GM19099 (cell line): ENCODE results near the gene ZNF577.

Experiments used
- POLR2A ChIP-seq: IDR thresholded peaks from 3 replicates; pipeline ENCODE4 v1.6.1; 2011; ENCODE audit warnings: low read depth; ENCODE audit not compliant: insufficient read length; ENCODE audit errors: extremely low read depth

Gene ZNF577

DNA sequence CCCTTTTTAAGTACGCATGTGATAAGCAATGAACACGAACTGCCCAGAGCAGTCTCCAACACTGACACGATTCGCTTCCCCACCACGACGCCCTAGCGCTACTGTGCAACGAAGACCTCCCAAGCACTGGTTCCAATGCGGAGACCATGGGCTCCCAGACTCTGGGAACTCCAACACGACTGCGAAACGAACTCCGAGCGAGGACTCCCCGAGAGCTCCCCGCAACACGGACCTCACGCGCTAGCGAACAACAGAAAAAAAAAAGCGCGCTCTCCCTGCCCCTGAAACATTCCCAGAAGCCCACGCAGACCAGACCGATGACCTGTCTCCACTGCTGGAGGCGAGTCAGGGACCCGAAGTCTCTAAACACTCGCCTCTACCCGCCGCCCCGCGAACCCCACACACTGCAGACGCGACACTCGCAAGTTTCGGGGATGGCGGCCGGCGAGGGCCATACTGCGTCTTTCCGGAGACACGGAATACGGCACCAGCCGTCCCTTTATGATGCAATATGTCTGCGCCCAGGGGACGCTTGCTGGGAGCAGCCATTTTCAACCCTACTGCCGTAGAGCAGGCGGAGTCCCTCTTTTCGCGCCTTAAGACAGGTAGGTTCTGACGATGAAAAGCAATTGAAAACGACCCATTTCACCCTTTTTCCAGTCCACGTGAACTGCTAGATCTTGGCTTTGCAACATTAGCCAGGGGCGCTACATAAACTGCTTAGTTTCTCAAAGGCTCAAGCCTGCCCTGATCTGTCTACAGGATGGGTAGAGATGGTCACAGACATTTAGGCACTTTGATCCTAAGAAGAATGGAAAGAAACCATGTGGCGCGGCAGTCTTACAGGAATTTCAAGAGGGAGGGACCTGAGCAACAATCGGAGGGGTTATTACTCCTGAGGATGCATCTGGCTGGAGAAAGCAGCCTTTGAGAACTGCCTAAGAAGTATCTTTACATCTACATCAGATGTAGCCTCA, at the start of gene ZNF577:
Gene ZNF577 (minus strand): TSS at position 430 of the 977 bp plus-strand sequence. CDS start 7,569 bp downstream, outside the sequence.
- TF ChIP-seq POLR2A = peak; percentile 28

DNA sequence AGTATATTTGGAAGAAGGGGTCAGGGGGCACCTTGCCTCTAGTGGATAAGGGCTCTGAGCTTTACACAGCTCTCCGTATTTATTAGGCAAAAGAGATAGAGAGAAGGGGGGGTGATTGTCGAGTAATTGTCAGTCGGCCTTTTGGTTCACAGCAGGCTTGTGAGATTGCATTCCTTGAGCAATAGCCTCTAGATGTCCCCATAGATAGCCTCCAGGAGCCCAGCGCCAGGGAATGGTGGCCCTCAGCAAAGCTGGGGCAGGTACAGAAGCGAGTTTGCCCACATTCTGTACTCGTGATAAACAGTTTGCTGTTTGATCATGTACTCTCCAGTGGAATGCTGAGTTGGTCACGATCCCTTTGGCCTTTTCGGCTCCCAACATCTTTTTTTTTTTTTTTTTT, 44.2 kb upstream of the ZNF577 start:
- TF ChIP-seq POLR2A = no peak

DNA sequence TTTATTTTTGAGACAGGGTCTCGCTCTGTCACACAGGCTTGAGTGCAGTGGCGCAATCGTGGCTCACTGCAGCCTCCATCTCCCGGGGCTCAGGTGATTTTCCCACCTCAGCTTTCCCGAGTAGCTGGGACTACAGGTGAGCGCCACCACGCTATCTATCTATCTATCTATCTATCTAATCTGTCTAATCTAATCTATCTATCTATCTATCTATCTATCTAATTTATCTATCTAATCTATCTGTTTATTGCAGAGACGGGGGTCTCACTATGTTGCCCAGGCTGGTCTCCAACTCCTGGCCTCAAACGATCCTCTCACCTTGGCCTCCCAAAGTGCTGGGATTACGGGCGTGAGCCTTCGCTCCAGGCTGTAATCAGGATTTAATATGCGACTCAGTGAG, 40.1 kb upstream of the ZNF577 start:
- TF ChIP-seq POLR2A = no peak

DNA sequence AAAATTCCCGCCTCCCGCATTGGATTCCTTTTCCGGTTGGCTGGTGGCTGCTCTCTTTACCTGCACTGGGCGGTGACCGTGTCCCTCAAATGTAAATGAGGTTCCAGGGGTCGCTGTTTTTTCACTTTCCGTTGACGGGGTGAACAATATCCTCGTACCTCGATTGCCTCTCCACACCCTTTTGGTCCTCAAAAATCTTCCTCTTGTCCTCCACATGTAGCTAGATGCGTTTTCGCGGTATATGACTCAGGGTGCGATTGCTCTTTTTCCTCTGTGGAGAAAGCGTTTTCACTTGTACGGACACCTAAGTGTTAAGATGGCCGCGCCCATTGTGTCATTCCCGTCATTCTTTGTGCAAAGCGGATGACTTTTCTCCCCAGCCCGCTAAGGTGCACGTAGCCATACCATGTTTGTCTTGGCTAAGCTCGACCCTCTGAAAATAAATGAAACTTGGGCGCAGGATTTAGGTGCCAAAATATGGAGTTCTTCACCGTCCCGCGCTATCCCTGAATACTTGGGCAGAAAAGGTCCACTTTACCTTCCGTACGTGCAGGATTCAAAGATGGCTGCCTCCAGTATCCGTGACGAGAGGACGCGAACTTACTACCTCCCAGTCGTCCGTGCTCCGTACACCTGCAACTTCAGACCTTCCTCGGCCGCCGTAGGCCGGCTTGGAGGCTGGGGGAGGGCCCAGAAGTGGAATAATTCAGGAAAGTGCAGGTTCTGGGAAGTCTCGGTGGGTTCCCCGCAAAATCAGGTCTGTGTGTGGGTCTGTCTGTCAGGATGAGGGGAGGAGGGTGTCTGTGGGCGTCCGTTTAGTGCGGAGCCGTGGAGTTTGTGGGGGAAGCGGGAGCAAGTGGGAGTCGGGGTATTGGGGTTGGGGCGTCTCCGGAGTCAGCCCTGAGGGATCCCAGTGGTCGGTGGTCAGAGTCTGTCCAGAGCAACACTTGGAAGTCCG, 39.3 kb upstream of the ZNF577 start, which contains the start of gene ZNF613:
Gene ZNF613 (plus strand): TSS at position 689 of the 958 bp plus-strand sequence. CDS start 8,749 bp downstream, outside the sequence.
- peak; percentile 58 for TF ChIP-seq POLR2A

DNA sequence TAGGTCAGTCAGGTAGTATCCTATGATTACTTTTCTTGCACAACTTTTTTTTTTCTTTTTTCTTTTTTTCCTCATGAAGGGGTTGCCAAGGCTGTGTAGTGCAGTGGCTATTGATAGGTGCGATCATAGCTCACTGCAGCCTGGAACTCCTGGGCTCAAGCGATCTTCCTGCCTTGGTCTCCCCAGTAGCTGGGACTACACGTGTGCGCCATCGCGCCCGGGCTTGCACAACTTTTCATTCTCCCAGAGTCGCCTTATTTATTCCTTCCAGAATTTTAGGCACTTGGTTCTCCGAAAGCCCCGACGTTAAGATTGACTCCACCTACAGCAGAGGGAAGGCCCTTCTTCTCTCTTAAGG, 38.7 kb upstream of the ZNF577 start:
- no peak for TF ChIP-seq POLR2A

DNA sequence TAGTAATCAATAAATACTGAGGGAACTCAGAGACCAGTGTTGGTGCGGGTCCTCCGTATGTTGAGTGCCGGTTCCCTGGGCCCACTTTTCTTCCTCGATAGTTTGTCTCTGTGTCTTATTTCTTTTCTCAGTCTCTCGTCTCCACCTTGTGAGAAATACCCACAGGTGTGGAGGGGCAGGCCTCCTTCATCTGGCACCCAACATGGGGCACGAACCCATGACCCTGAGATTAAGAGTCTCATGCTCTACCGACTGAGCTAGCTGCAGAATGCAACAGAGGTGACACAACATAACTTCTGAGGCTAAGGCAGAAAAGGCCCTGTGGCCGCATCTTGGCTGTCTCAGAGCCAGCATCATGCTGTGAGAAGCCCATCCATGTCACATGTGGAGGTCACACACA, 34.2 kb upstream of the ZNF577 start:
- no peak for TF ChIP-seq POLR2A

DNA sequence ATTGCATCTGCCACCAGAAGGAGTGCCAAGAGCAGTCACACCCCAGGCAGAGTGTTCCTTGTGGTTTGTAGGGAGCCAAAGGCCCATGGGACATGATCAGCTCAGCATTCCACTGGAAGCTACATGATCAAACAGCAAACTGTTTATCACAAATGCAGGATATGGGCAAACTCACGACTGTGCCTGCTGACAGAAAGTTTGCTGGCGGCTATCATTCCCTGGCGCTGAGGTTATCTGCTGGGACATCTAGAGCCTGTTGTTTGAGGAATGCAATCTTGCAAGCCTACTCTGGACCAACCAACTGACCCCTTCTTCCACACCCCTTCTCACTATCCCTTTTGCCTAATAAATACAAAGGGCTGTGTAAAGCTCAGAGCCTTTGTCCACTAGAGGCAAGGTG, 31.9 kb upstream of the ZNF577 start:
- TF ChIP-seq POLR2A = no peak

DNA sequence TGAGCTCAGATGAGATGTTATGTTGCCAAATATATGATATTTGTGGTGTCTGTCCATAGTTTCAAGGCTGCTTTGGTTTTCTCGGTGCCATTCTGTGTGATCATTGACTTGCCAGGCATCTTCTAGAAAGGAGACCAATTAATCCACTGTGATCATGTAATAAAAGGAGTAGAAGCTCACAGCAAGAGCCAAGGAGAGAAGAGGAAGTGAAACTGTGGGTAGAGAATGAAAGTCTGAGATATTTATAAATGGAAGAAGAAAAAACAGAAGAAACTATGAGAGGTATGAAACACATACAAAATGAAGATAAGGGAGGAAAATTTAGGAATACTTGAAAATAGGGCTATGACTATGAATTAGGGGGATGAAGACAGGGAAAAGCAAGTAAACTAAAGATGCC, 28.4 kb upstream of the ZNF577 start:
- no peak for TF ChIP-seq POLR2A

DNA sequence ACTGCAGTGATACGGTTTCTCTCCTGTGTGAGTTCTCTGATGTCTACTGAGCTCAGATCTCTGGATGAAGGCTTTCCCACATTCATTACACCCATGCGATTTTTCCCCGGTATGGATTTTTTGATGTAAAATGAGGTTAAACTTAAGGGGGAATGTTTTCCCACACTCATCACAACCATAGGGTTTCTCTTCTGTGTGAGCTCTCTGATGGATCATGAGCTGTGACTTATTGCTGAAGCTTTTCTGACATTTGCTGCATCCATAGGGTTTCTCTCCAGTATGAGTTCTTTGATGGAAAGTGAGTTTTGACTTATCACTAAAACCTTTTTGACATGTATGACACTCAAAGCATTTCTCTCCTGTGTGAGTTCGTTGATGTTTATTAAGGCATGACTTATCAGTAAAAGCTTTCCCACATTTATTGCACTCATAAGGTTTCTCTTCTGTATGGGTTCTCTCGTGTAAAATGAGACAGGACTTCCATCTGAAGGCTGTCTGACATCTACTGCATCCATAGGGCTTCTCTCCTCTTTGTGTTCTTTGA, 27.6 kb upstream of the ZNF577 start:
- no peak for TF ChIP-seq POLR2A

DNA sequence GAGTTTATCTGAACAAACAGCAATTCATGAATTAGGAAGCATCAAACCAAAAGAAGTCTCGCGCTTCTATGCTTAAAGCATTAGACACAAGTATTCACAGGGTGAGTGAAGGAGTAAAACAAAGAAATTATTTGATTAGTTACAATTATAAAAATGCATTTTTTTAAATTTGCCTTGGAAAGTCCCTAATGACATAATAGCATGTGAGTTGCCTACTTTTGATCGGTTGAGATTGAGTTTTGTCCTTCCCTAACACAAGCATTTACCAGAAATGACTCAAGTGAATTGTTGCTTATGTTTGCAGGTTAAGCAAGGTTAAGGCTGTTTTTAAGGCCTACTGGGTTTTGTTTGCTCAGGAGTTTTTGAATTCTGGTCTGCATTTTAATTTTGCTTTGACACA, 17.5 kb upstream of the ZNF577 start:
- no peak for TF ChIP-seq POLR2A

DNA sequence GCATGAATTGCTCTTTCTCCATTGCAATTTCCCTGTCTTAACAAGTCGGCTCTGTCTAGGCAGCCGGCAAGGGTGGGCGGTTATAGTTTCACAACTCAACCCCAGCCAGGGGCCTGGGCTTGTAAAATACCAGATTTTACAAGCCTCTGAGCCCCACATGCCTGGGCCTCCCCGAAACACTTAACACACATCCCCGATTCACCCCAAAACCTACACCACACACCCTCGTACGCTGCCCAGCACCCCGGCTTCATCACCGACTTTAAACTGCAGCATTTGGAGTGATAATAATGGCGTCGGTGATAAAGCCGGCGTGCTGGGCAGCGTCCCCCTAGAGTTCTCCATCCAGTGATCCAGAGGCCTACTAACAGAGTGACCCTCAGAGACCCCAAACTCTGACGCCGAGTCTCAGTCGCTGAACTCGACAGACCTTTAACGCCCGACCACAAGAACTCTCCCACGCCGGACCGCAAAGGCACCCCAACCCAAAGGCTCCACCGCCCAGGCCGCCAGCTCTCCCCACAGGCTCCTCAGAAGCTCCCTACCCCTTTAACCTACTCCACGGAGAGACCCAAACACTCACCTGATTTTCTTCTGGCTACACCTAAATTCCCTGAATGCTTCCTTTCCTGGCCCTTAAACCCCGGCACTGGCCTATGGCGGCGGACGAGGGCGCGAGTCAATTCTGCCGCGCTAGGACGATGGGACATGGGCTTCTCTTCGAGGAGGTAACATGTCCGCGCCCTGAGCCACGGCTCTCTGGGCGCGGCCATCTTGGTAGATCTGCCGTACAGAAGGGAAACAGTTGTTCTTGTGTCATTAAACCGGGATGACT, 16.8 kb upstream of the ZNF577 start, which contains the start of gene ZNF649:
Gene ZNF649 (minus strand): TSS at position 687 of the 835 bp plus-strand sequence. CDS start 4,910 bp downstream, outside the sequence.
- peak; percentile 58 for TF ChIP-seq POLR2A

DNA sequence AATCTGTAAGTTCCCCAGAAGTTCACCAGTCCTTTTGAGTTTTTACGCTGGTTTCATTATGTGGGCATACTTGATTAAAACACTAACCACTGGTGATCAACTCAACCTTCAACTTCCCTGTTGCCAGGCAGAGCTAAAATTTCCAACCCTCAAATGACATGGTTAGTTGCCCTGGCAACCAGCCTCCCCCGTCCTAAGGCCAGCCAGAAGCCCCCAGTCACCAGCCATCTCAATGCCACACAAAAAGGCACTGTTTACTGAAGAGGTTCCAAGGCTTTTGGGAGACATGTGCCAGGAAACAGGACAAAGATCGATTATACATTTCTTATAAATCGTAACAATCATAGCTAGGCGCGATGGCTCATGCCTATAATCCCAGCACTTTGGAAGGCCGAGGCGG, 15.4 kb upstream of the ZNF577 start:
- no peak for TF ChIP-seq POLR2A

DNA sequence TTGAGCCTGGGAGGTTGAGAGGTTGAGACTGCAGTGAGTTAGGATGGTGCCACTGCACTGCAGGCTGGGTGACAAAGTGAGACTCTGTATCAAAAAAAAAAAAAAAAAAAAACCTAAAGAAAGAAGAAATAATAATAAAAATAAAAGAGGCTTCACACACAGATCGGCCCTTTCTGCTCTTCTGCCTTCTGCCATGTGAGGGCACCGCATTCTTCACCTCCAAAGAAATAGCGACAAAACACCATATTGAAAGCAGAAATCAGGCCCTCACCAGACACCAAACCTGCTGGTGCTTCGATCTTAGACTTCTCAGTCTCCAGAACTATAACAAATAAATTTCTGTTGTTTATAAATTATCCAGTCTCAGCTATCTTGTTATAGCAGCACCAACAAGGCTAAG, 14.1 kb upstream of the ZNF577 start:
- TF ChIP-seq POLR2A = no peak

DNA sequence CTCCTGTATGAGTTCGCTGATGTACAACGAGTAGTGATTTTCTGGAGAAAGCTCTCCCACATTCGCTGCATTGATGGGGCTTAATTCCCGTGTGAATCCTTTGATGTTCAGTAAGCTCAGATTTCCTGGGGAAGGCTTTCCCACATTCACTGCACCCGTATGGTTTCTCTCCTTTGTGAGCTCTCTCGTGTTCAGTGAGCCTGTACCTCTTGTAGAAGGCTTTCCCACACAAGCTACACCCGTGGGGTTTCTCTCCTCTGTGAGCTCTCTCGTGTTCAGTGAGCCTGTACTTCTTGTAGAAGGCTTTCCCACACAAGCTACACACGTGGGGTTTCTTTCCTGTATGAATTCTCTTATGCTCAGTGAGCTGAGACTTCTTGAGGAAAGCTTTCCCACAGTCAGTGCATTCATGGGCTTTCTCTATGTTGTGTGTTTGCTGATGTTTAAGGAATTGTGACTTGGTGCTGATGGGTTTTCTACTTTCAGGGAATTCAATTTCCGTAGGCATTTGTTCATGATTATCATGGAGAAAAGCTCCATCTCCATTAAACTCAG, 3.5 kb upstream of the ZNF577 start:
- TF ChIP-seq POLR2A = no peak
